Activated CD4-positive, alpha-beta T cell treated with anti-CD3 and anti-CD28 coated beads, Interleukin-2, amount 50 U/mL, for 24 hours (primary cell): ENCODE results near the gene GYS1.
"Not testable (repeated sequence)": the region's sequence is repeated elsewhere in the genome, so short reads cannot be mapped to it uniquely, and the experiment has no call there.

Experiments
- DNase-seq, 2 donors: peaks; one replicate each; pipeline ENCODE4 v3.0.0-alpha.2; 2020; ENCODE audit warnings: low read depth in 1 of 2, low spot score in 1 of 2

GYS1 gene

GRCh38 chr19:48946463-48947257 lies 46.4 kb downstream of the GYS1 start:
- DNase-seq: no peak

GRCh38 chr19:48945817-48946216 lies 47.3 kb downstream of the GYS1 start:
- DNase-seq: no peak

GRCh38 chr19:48945415-48945814 lies 47.7 kb downstream of the GYS1 start:
- DNase-seq: no peak

DNA sequence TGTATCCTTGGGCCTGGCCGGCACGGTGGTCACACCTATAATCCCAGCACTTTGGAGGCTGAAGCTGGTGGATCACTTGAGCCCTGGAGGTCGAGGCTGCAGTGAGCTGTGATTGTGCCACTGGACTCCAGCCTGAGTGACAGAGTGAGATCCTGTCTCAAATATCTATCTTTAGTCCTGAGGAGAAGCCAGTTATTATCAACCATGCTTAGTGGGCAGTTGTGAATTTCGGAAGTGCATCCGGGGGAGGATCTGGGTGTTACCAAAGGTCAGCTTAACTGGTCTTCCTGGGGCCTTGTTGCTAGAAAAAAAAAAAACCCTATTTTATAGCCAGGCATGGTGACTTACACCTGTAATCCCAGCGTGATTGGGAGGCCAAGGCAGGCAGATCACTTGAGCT lies 50.0 kb downstream of the GYS1 start:
- DNase-seq: no peak

DNA sequence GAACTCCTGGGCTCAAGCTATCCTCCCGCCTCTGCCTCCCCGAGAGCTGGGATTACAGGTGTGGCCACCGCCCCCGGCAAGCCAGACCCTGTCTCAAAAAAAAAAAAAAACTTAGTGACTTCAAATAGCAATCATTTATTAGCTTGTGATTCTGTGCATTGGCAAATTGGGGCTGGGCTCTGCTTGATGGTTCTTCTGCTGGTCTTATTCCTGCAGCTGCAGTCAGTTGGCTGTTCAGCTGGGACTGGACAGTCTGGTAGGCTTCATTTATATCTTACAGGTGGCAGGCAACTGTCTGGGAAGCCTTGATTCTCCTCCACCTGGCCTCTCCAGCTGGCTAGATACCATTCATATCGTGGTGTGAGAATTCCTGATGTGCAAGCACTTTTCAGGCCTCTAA lies 52.2 kb downstream of the GYS1 start:
- DNase-seq: no peak

DNA sequence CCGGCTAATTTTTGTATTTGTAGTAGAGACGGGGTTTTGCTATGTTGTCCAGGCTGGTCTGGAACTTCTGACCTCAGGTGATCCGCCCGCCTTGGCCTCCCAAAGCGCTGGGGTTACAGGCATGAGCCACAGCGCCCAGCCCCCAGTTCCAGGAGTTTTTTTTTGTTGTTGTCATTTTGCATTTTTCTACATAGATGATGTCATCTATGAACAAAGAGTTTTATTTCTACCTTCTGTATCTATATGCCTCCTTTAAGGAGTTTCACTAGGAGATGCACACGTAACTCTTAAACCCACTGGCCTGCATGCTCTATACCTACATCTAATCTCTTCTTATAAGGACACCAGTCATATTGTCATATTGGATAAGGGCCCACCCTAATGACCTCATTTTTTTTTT lies 54.9 kb downstream of the GYS1 start:
- no peak for DNase-seq

GRCh38 chr19:48935864-48936263 lies 57.2 kb downstream of the GYS1 start:
- DNase-seq: no peak

- no peak for DNase-seq
Measured at GRCh38 chr19:48934837-48935236, 58.3 kb downstream of the GYS1 start.

DNA sequence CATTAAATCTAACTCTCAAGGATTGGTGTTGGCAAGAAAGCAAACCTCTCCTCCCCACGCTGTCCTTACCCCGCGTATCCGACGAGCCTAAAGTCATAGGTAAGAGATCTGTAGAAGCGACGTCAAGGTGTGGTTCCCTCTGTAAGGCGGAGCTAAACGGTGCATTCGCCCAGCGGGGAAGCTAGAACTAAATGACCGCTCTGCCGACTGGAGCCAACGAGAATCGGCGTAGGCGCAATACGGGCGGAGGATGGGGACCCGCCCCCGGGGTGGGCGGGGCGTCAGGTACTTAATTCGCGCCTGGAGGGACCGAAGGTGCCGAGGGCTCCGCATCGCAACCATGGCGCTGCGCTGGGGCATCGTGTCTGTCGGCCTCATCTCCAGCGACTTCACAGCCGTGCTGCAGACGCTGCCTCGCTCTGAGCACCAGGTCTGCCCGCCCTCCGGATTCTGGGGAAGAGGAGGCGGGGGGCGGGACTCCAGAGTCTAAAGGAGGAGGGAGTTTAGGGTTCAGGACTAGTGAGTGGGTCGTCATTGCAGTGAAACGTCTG lies 59.7 kb downstream of the GYS1 start, which contains the start of gene DHDH:
Gene DHDH, plus strand, starts transcription at position 318 of the 551 bp plus-strand sequence. Its CDS starts 23 bp downstream, at position 341.
- DNase-seq: peak; percentile 42 to 68

GRCh38 chr19:48928164-48929025 lies 64.7 kb downstream of the GYS1 start:
- DNase-seq: no peak

- not testable (repeated sequence) for DNase-seq
Measured at GRCh38 chr19:48927692-48928091, 65.4 kb downstream of the GYS1 start.

GRCh38 chr19:48926909-48927308 lies 66.2 kb downstream of the GYS1 start:
- peak in 1 of 2 donors; percentile 26 for DNase-seq

DNA sequence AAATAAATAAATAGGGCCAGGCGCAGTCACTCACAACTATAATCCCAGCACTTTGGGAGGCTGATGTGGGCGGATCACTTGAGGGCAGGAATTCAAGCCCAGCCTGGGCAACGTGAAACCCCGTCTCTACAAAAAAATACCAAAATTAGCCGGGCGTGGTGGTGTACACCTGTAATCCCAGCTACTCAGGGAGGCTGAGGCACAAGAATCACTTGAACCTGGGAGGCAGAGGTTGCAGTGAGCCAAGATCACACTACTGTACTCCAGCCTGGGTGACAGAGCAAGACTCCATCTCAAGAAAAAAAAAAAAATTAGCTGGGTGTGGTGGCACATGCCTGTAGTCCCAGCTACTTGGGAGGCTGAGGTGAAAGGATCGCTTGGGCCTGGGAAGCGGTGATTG lies 67.2 kb downstream of the GYS1 start:
- not testable (repeated sequence) for DNase-seq

GRCh38 chr19:48925240-48925843 lies 67.8 kb downstream of the GYS1 start:
- no peak for DNase-seq

- DNase-seq: no peak
Measured at GRCh38 chr19:48922548-48923490, 70.3 kb downstream of the GYS1 start.

- no peak for DNase-seq
Measured at GRCh38 chr19:48921721-48922500, 71.2 kb downstream of the GYS1 start.

DNA sequence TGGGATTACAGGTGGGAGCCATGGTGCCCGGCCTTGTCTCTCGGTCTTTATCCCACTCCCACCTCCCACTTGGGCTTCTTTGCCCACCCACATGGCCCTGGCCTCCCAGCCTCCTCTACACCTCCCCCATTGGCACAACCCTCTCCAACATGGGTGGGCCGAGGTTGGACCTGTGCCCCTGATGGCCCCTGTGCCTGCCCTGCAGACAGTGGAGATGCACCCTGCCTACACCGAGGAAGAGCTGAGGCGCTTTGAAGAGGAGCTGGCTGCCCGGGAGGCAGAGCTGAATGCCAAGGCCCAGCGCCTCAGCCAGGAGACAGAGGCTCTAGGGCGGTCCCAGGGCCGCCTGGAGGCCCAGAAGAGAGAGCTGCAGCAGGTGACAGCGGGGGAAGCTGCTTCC lies 72.2 kb downstream of the GYS1 start:
- DNase-seq: no peak

DNA sequence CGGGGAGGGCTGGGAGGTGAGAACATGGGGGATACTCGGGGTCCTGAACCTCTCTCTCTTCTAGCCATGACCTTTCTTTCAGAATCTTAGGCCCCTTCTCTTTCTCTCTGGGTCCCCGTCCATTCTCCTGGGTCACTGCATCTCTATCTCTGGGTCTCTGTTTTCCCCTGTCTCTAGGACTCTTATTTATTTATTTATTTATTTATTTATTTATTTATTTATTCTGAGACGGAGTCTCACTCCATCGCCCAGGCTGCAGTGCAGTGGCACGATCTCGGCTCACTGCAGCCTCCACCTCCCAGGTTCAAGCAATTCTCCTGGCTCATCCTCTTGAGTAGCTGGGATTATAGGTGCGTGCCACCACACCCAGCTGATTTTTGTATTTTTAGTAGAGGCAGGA lies 73.8 kb downstream of the GYS1 start:
- not testable (repeated sequence) for DNase-seq

DNA sequence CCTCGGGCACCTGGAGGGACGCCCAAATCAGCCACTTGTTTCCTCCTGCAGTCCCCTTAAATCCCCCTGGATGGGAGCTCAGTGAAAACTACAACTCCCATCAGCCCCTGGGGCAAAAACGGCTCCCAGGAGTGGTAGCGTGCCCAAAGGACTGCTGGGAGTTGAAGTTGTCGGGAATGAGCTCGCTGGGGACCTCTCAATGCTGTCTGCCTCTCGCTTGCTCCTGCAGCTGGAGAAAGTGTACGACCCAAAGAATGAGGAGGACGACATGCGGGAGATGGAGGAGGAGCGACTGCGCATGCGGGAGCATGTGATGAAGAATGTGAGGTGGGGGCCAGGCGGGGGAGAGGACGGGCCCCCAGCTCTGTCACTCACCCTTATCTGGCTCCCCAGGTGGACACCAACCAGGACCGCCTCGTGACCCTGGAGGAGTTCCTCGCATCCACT lies 74.3 kb downstream of the GYS1 start:
- DNase-seq: no peak
